ENCODE results near the gene GALNT6.

DNA sequence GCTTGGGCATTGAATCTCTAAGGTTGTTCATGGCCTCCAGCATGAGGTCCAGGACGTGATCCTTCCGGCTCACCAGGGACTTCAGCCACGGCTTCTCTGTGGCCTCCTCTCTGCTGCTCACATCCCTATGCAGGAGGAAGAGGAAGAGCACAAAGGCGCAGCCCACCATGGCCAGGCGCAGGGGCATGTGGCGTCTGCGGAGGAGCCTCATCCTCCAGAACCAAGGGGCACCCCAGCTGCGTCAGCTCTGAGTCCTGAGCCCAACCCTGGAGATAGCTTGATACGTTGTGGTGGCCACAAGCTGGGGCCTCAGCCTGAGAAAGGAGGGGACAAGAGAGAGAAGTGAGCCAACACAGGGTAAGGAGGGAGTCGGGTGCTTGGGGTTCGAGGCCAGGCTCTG is 11.6 kb downstream of the GALNT6 start:
- TF ChIP-seq POLR2AphosphoS5 (IDR thresholded peaks at IDR 0.05) (no peak), POLR2A (IDR thresholded peaks at IDR 0.05) (no peak)
